Measurements from ENCODE around the gene ATG14.

ATG14 gene

DNA sequence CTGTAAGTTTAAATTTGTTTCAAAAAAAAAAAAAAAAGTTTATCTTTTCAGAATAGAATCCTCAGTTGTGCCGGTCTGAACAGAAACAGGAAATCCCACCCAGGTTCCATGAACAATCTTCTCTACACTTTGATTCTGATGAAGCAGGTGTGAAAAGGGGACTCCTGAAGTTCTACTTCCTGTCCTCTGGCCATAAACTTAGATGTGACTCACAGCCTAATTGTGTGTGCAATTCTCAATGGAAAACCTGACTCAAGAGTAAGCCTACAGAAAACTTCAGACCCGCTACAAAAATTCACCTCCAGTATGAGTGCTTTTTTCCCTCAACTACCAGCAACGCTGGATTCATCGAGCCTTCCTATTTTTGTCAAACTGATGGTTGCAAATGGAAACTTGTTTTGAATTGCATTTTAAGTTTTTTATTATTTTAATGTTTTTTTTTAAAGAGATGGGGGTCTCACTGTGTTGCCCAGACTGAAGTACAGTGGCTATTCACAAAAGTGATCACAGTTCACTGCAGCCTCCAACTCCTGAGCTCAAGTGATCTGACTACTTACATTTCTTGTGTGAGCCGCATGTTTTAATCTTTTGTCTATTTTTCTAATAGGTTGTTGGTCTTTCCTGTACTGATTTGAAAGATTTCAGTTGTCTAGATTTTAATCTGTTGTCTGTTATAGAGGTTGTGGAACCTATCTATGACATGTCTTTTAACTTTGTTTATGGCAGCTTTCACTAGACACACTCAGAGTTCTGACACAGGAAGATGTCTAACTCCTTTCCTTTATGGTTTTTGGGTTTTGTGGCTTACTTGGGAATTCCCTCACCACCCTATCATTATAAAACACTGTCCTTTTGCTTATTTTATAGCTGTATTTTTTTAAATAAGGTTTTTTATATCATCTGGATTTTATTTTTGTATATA is 37.6 kb downstream of the ATG14 start:
- DNase-seq (ENCODE audit: extremely low read depth, low read depth): no peak
- no peak overlapping the region for H3K4me3 ChIP-seq (replicated peaks; ENCODE audit: low read depth, low read length)
- TF ChIP-seq, protein P1, sequence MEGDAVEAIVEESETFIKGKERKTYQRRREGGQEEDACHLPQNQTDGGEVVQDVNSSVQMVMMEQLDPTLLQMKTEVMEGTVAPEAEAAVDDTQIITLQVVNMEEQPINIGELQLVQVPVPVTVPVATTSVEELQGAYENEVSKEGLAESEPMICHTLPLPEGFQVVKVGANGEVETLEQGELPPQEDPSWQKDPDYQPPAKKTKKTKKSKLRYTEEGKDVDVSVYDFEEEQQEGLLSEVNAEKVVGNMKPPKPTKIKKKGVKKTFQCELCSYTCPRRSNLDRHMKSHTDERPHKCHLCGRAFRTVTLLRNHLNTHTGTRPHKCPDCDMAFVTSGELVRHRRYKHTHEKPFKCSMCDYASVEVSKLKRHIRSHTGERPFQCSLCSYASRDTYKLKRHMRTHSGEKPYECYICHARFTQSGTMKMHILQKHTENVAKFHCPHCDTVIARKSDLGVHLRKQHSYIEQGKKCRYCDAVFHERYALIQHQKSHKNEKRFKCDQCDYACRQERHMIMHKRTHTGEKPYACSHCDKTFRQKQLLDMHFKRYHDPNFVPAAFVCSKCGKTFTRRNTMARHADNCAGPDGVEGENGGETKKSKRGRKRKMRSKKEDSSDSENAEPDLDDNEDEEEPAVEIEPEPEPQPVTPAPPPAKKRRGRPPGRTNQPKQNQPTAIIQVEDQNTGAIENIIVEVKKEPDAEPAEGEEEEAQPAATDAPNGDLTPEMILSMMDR (IDR thresholded peaks at IDR 0.05; ENCODE audit: low read depth, low read length, missing control alignments): no peak

GRCh38 chr14:55372825-55373224 is 38.8 kb downstream of the ATG14 start:
- TF ChIP-seq, protein P1 (IDR thresholded peaks at IDR 0.05; ENCODE audit: low read depth, low read length, missing control alignments): no peak
- no peak for DNase-seq (ENCODE audit: extremely low read depth, low read depth)
- no peak overlapping the region for H3K4me3 ChIP-seq (replicated peaks; ENCODE audit: low read depth, low read length)

DNA sequence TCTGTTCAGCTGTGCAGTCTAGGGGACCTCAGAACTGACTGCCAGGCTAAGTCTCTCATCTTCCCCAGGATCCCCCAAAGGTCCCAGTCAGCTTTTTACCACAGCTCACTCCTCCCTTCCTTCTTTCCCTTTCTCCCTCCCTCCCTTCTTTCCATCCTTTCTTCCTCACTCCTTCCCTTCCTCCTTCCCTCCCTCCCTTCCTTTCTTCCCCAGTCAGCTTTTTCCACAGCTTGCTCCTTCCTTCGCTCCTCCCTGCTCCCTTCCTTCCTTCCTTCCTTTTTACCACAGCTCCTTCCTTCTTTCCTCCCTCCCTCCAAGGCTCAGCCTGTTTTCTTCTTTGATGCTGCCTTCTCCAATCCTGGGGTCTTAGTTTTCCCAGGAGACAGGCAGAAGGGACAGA is 39.2 kb downstream of the ATG14 start:
- TF ChIP-seq, protein P1 (IDR thresholded peaks at IDR 0.05; ENCODE audit: low read depth, low read length, missing control alignments): no peak
- DNase-seq (ENCODE audit: extremely low read depth, low read depth): no peak
- H3K4me3 ChIP-seq (replicated peaks; ENCODE audit: low read depth, low read length): no peak overlapping the region

- no peak for DNase-seq (ENCODE audit: extremely low read depth, low read depth)
- TF ChIP-seq, protein P1 (IDR thresholded peaks at IDR 0.05; ENCODE audit: low read depth, low read length, missing control alignments): no peak
- no peak overlapping the region for H3K4me3 ChIP-seq (replicated peaks; ENCODE audit: low read depth, low read length)
These were observed 40.7 kb downstream of the ATG14 start for GRCh38 chr14:55370883-55371455.

DNA sequence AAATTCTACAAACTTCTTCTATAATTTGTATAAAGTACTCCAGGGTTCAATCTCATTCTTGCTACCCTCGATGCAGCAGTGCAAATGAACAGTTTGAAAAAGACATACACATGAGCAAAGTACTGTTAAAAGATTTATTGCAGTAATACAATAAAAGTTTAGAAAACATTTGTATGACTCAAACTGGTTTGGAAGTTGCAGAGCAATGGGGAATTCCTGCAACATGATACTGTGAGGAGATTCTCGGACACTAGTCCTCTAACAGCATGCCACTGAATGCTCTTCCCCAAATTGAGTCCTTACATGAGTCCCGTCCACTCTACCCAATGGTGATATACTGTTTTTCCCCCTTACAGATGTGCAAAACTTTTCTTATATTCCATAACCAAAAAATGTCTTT is 45.4 kb downstream of the ATG14 start:
- DNase-seq (ENCODE audit: extremely low read depth, low read depth): peak; percentile 69
- TF ChIP-seq, protein P1 (IDR thresholded peaks at IDR 0.05; ENCODE audit: low read depth, low read length, missing control alignments): no peak

DNA sequence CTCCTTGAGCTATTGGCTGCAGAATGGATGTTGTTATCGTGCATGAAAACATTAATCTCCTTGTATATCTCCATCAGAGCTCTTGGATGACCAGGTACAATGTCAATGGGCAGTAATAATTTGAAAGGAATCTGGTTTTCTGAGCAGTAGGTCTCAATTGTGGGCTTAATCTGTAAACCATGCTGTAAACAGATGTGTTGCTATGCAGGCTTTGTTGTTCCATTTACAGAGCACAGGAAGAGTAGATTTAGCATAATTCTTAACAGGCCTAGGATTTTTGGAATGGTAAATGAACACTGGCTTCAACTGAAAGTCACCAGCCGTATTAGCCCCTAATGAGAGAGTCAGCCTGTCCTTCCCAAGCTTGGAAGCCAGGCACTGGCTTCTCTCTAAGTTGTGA is 50.4 kb downstream of the ATG14 start:
- TF ChIP-seq, protein P1 (IDR thresholded peaks at IDR 0.05; ENCODE audit: low read depth, low read length, missing control alignments): no peak
- H3K4me3 ChIP-seq (replicated peaks; ENCODE audit: low read depth, low read length): no peak overlapping the region
- peak; percentile 71 for DNase-seq (ENCODE audit: extremely low read depth, low read depth)

More for the DNA sequence above, 45.4 kb downstream of the ATG14 start:
- no peak overlapping the region for H3K4me3 ChIP-seq (replicated peaks; ENCODE audit: low read depth, low read length)

Data from HFF-Myc (cell line).